GM21367 (cell line): ENCODE data around the gene FADS2.

Source experiments
- ATAC-seq: cut with Tn5 transposase; IDR thresholded peaks from one replicate; pipeline ENCODE4 v1.9.1; 2021; ENCODE audit not compliant: unreplicated experiment

The FADS2 gene

GRCh38 chr11:61902313-61902712 lies 74.2 kb downstream of the FADS2 start:
- ATAC-seq: no peak

- no peak for ATAC-seq
Measured at GRCh38 chr11:61903845-61904244, 75.7 kb downstream of the FADS2 start.

GRCh38 chr11:61904539-61905048 lies 76.5 kb downstream of the FADS2 start:
- ATAC-seq: no peak

- no peak for ATAC-seq
Measured at GRCh38 chr11:61905067-61905696, 77.1 kb downstream of the FADS2 start.

GRCh38 chr11:61905801-61906521 lies 77.9 kb downstream of the FADS2 start:
- ATAC-seq: no peak

- no peak for ATAC-seq
Measured at GRCh38 chr11:61906522-61906909, 78.4 kb downstream of the FADS2 start.

- ATAC-seq: no peak
Measured at GRCh38 chr11:61907282-61907681, 79.2 kb downstream of the FADS2 start.

- no peak for ATAC-seq
Measured at GRCh38 chr11:61907871-61908729, 80.0 kb downstream of the FADS2 start.

- ATAC-seq: no peak
Measured at GRCh38 chr11:61908730-61909316, 80.7 kb downstream of the FADS2 start.

- no peak for ATAC-seq
Measured at GRCh38 chr11:61910187-61911127, 82.4 kb downstream of the FADS2 start.

- ATAC-seq: no peak
Measured at GRCh38 chr11:61911128-61911700, 83.1 kb downstream of the FADS2 start.

GRCh38 chr11:61911701-61912529 lies 83.8 kb downstream of the FADS2 start:
- no peak for ATAC-seq

GRCh38 chr11:61912530-61912898 lies 84.4 kb downstream of the FADS2 start:
- ATAC-seq: no peak

GRCh38 chr11:61912991-61913698 lies 85.0 kb downstream of the FADS2 start:
- no peak for ATAC-seq

- no peak for ATAC-seq
Measured at GRCh38 chr11:61913699-61914395, 85.7 kb downstream of the FADS2 start.

GRCh38 chr11:61914471-61915171 lies 86.5 kb downstream of the FADS2 start:
- ATAC-seq: no peak

GRCh38 chr11:61916737-61917333 lies 88.7 kb downstream of the FADS2 start:
- ATAC-seq: no peak
